SK-N-SH (cell line): ENCODE measurements around the gene IRAK1BP1. TPM values are rescaled to one million over a fixed set of nuclear protein-coding genes. Genes with fewer than 3 reads are reported as not detected.

Source experiments
- CTCF ChIA-PET: fragments of 300-600, 350-600 bp; formaldehyde crosslinking; extraction: SDS; loops from one replicate; lab custom pipeline; 2021; lab: Yijun Ruan, JAX
- POLR2A ChIA-PET: fragments of 350-600 bp; sonication (Branson Sonifier 250); formaldehyde crosslinking; extraction: SDS; loops from one replicate; lab custom pipeline; 2020; ENCODE audit warnings: antibody characterized with exemption, inconsistent platforms; lab: Yijun Ruan, JAX
- DNase-seq: peaks from one replicate; pipeline ENCODE4 v3.0.0; 2012
- H2AFZ ChIP-seq: fragments of 200-600 bp; sonication (generic); 2 replicates; pipeline ENCODE4 v1.8.1; 2016; ENCODE audit warnings: antibody characterized with exemption, mild to moderate bottlenecking, low read depth
- H3F3A ChIP-seq: fragments of 200-600 bp; sonication (generic); replicated peaks from 2 replicates; pipeline ENCODE3; 2016; ENCODE audit warnings: antibody characterized with exemption, mild to moderate bottlenecking; ENCODE audit not compliant: insufficient read depth
- H3K27ac ChIP-seq, 2 experiments: fragments of 200-500 bp in 1 of 2; fragments of 200-600 bp in 1 of 2; sonication (Bioruptor generic) in 1 of 2; sonication (generic), shearing (Covaris generic) in 1 of 2; 2 replicates each; pipeline versions ENCODE4 v1.5.1 to v1.6.1; 2014 to 2016; ENCODE audit warnings: low read depth in 2 of 2, inconsistent platforms in 1 of 2, low read length in 1 of 2, mild to moderate bottlenecking in 1 of 2, mixed read lengths in 1 of 2
- H3K27me3 ChIP-seq: fragments of 200-600 bp; sonication (generic), shearing (Covaris generic); 2 replicates; pipeline ENCODE4 v1.6.1; 2016; ENCODE audit warnings: mixed run types; ENCODE audit not compliant: insufficient read depth
- H3K36me3 ChIP-seq, 2 experiments: fragments of 200-500 bp in 1 of 2; fragments of 200-600 bp in 1 of 2; sonication (Bioruptor generic) in 1 of 2; sonication (generic) in 1 of 2; replicated peaks in 1 of 2; 2 replicates each; pipeline versions ENCODE3 to v1.5.1; 2014 to 2016; ENCODE audit warnings: low read length in 1 of 2, mild to moderate bottlenecking in 1 of 2; ENCODE audit not compliant: insufficient read depth in 2 of 2, control insufficient read depth in 1 of 2
- H3K4me1 ChIP-seq, 2 experiments: fragments of 200-500 bp in 1 of 2; fragments of 200-600 bp in 1 of 2; sonication (Bioruptor generic) in 1 of 2; sonication (generic), shearing (Covaris generic) in 1 of 2; 2 replicates each; pipeline versions ENCODE4 v1.5.1 to v1.6.1; 2014 to 2016; ENCODE audit warnings: low read depth in 1 of 2, low read length in 1 of 2, mixed run types in 1 of 2; ENCODE audit not compliant: insufficient read depth in 2 of 2, control insufficient read depth in 1 of 2
- H3K4me2 ChIP-seq: fragments of 200-600 bp; sonication (generic), shearing (Covaris generic); 2 replicates; pipeline ENCODE4 v1.6.1; 2017; ENCODE audit warnings: mixed run types
- H3K4me3 ChIP-seq, 2 experiments: fragments of 200-500 bp in 1 of 2; fragments of 200-600 bp in 1 of 2; sonication (Bioruptor generic) in 1 of 2; sonication (generic), shearing (Covaris generic) in 1 of 2; 2 replicates each; pipeline versions ENCODE4 v1.5.1 to v1.8.1; 2014 to 2016; ENCODE audit warnings: low read depth in 2 of 2, inconsistent platforms in 1 of 2, low read length in 1 of 2, mild to moderate bottlenecking in 1 of 2, mixed read lengths in 1 of 2, moderate library complexity in 1 of 2
- H3K79me2 ChIP-seq: fragments of 200-600 bp; sonication (generic); 2 replicates; pipeline ENCODE4 v1.8.1; 2017; ENCODE audit warnings: mild to moderate bottlenecking; ENCODE audit not compliant: insufficient read depth
- H3K9ac ChIP-seq: fragments of 200-600 bp; sonication (generic); 2 replicates; pipeline ENCODE4 v1.6.1; 2017; ENCODE audit warnings: mixed run types
- H3K9me2 ChIP-seq: fragments of 200-600 bp; sonication (generic); 2 replicates; pipeline ENCODE4 v1.6.1; 2017; ENCODE audit warnings: mixed run types
- H3K9me3 ChIP-seq: fragments of 200-600 bp; sonication (generic); 2 replicates; pipeline ENCODE4 v1.6.1; 2017; ENCODE audit warnings: mixed run types, mild to moderate bottlenecking, moderate library complexity
- H4K20me1 ChIP-seq: fragments of 200-600 bp; sonication (generic); 2 replicates; pipeline ENCODE4 v1.6.1; 2017; ENCODE audit warnings: mild to moderate bottlenecking, mixed run types; ENCODE audit not compliant: insufficient read depth
- CHD2 ChIP-seq: fragments of 150-350 bp; IDR thresholded peaks from 2 replicates; pipeline ENCODE4 v1.6.1; 2018; ENCODE audit warnings: low read length; ENCODE audit not compliant: partially characterized antibody
- CTCF ChIP-seq: fragments of 200-600 bp; sonication (generic); IDR thresholded peaks from 2 replicates; pipeline ENCODE4 v1.6.1; 2017; ENCODE audit warnings: antibody characterized with exemption, mild to moderate bottlenecking, moderate library complexity
- EP300 ChIP-seq, 2 experiments: IDR thresholded peaks; 2 replicates each; pipeline versions ENCODE4 v1.4.0 to v1.6.1; 2012; ENCODE audit warnings: borderline replicate concordance in 1 of 2, low read depth in 1 of 2, low read length in 1 of 2
- EZH2phosphoT487 ChIP-seq: fragments of 200-600 bp; sonication (generic); IDR thresholded peaks from 2 replicates; pipeline ENCODE4 v1.6.1; 2017; ENCODE audit warnings: low read depth, mixed run types, mild to moderate bottlenecking, antibody characterized with exemption, moderate library complexity, borderline replicate concordance
- GATA2 ChIP-seq: sonication (generic); formaldehyde crosslinking; IDR thresholded peaks from 2 replicates; pipeline ENCODE4 v1.5.0; 2020; ENCODE audit warnings: mild to moderate bottlenecking, missing genetic modification reagents
- JUND ChIP-seq: IDR thresholded peaks from 2 replicates; pipeline ENCODE4 v1.4.0; 2012
- MEF2A ChIP-seq: IDR thresholded peaks from 2 replicates; pipeline ENCODE4 v1.4.0; 2012; ENCODE audit warnings: low read depth, borderline replicate concordance
- MXI1 ChIP-seq: IDR thresholded peaks from 2 replicates; pipeline ENCODE4 v1.6.1; 2012; ENCODE audit warnings: mild to moderate bottlenecking, low read depth, low read length, improper control_type of control experiment
- NFIC ChIP-seq: IDR thresholded peaks from 2 replicates; pipeline ENCODE4 v1.4.0; 2012; ENCODE audit warnings: borderline replicate concordance
- NRF1 ChIP-seq: IDR thresholded peaks from 2 replicates; pipeline ENCODE4 v1.6.1; 2012; ENCODE audit warnings: low read depth, mild to moderate bottlenecking, low read length
- POLR2AphosphoS5 ChIP-seq: IDR thresholded peaks from 2 replicates; pipeline ENCODE4 v1.6.1; 2012; ENCODE audit warnings: low read depth, low read length
- RCOR1 ChIP-seq: fragments of 150-350 bp; IDR thresholded peaks from 2 replicates; pipeline ENCODE4 v1.6.1; 2017; ENCODE audit warnings: antibody characterized with exemption, low read length
- REST ChIP-seq: IDR thresholded peaks from 2 replicates; pipeline ENCODE4 v1.6.1; 2012; ENCODE audit warnings: mild to moderate bottlenecking, low read depth, low read length, moderate library complexity
- SIN3A ChIP-seq: IDR thresholded peaks from 2 replicates; pipeline ENCODE4 v1.6.1; 2012; ENCODE audit warnings: low read depth, mild to moderate bottlenecking, low read length, moderate library complexity, borderline replicate concordance
- TAF1 ChIP-seq: IDR thresholded peaks from 2 replicates; pipeline ENCODE4 v1.6.1; 2012; ENCODE audit warnings: low read depth, mild to moderate bottlenecking, low read length, moderate library complexity, borderline replicate concordance
- TCF12 ChIP-seq: IDR thresholded peaks from 2 replicates; pipeline ENCODE4 v1.4.0; 2012
- TEAD4 ChIP-seq: IDR thresholded peaks from 2 replicates; pipeline ENCODE4 v1.4.0; 2012; ENCODE audit warnings: mild to moderate bottlenecking, borderline replicate concordance; ENCODE audit not compliant: insufficient read depth
- YY1 ChIP-seq: IDR thresholded peaks from 2 replicates; pipeline ENCODE4 v1.4.0; 2012; ENCODE audit warnings: low read depth, mild to moderate bottlenecking
- WGBS: methylation state at CpG from one replicate; pipeline ENCODE4 v1.1.6; 2017; ENCODE audit warnings: low lambda C conversion rate; 5-methylcytosine and 5-hydroxymethylcytosine counted together
- polyA plus RNA-seq, 3 experiments: library from polyadenylated mRNA; depleted of rRNA; stranded (reverse); fragments of >200 nt; gene quantifications; 2 replicates each; pipeline ENCODE4 v1.2.3, GENCODE V29; 2012
- TF ChIP-seq, protein P1 (sequence below): fragments of 150-350 bp; IDR thresholded peaks from 2 replicates; pipeline ENCODE4 v1.6.1; 2016; ENCODE audit warnings: mild to moderate bottlenecking, low read depth, low read length
- TF ChIP-seq, protein P2 (sequence below): IDR thresholded peaks from 2 replicates; pipeline ENCODE4 v1.4.0; 2012; ENCODE audit warnings: low read depth, borderline replicate concordance
- TF ChIP-seq, protein P3 (sequence below): IDR thresholded peaks from 2 replicates; pipeline ENCODE4 v1.4.0; 2012; ENCODE audit warnings: low read depth, borderline replicate concordance

Gene IRAK1BP1, protein sequence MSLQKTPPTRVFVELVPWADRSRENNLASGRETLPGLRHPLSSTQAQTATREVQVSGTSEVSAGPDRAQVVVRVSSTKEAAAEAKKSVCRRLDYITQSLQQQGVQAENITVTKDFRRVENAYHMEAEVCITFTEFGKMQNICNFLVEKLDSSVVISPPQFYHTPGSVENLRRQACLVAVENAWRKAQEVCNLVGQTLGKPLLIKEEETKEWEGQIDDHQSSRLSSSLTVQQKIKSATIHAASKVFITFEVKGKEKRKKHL
- polyA plus RNA-seq (2012; rRNA removed), result 1.8 and 2.4 TPM in 2 replicates
- polyA plus RNA-seq (2012; cell fraction: cytosol; rRNA removed), result 2.1 and 2.2 TPM in 2 replicates
- polyA plus RNA-seq (2012; cell fraction: nucleus; rRNA removed), result 2.5 and 3.2 TPM in 2 replicates

GRCh38 chr6:78867370-78868040 lies at the start of gene IRAK1BP1:
Gene IRAK1BP1, plus strand, starts transcription at chr6:78867551. Its CDS starts 26 bp downstream, at chr6:78867577.
- H3K9ac ChIP-seq, result peak within 1 kb of the TSS; percentile 76
- no peaks in the 10 kb centered on the region for H3F3A ChIP-seq
- CTCF ChIA-PET, result interaction anchor here (0.9 to 1.3 kb wide), 2 partner anchors 13 to 562 kb away, joined by 3 to 6 read pairs; no protein-coding TSS in a partner anchor
- H3K36me3 ChIP-seq, result peaks cover 0 to 10% of the 10 kb centered on the region in 2 experiments
- no peaks in the 10 kb centered on the region for H3K9me2 ChIP-seq
- H3K4me3 ChIP-seq, result peak within 1 kb of the TSS; percentile 96 to 98
- peak within 1 kb of the TSS; percentile 54 to 93 for H3K27ac ChIP-seq
- WGBS, result under 1% methylated on average over 26 of the region's 48 CpGs
- peak; percentile 90 for DNase-seq
- peaks cover 26% of the 10 kb centered on the region for H3K79me2 ChIP-seq
- H4K20me1 ChIP-seq, result no peaks in the 10 kb centered on the region
- H3K4me1 ChIP-seq, result peaks cover 7 to 9% of the 10 kb centered on the region in 2 experiments; a peak in 3 of 4 replicates
- POLR2A ChIA-PET, result no interaction called here
- H3K27me3 ChIP-seq, result no peaks in the 10 kb centered on the region
- no peaks in the 10 kb centered on the region for H3K9me3 ChIP-seq
- peak within 1 kb of the TSS; percentile 99 for H2AFZ ChIP-seq
- H3K4me2 ChIP-seq, result peak within 1 kb of the TSS; percentile 84
- TF ChIP-seq TEAD4 (no peak), JUND (no peak), REST (no peak; the same call in 1 of the 2 replicates), RCOR1 (no peak), CHD2 (no peak), SIN3A (peak; percentile 41; the same call in 1 of the 2 replicates), NRF1 (peak; percentile 45), GATA2 (CRISPR knock-in tag) (no peak), MEF2A (no peak), EP300 (IDR thresholded peaks at IDR 0.05; ENCODE audit: borderline replicate concordance in 1 of 2, low read depth in 1 of 2, low read length in 1 of 2) (no peak), CTCF (peak; percentile 35), NFIC (no peak), POLR2AphosphoS5 (peak; percentile 51; the same call in 1 of the 2 replicates), MXI1 (peak; percentile 54; the same call in 1 of the 2 replicates), EZH2phosphoT487 (no peak), TAF1 (peak; percentile 70), YY1 (peak; percentile 80), TCF12 (0 out of 2 replicates have a peak, but pooled peaks have one; percentile 16)
- TF ChIP-seq, protein P1, sequence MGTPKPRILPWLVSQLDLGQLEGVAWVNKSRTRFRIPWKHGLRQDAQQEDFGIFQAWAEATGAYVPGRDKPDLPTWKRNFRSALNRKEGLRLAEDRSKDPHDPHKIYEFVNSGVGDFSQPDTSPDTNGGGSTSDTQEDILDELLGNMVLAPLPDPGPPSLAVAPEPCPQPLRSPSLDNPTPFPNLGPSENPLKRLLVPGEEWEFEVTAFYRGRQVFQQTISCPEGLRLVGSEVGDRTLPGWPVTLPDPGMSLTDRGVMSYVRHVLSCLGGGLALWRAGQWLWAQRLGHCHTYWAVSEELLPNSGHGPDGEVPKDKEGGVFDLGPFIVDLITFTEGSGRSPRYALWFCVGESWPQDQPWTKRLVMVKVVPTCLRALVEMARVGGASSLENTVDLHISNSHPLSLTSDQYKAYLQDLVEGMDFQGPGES, result no peak
- TF ChIP-seq, protein P2, sequence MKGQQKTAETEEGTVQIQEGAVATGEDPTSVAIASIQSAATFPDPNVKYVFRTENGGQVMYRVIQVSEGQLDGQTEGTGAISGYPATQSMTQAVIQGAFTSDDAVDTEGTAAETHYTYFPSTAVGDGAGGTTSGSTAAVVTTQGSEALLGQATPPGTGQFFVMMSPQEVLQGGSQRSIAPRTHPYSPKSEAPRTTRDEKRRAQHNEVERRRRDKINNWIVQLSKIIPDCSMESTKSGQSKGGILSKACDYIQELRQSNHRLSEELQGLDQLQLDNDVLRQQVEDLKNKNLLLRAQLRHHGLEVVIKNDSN, result no peak
- TF ChIP-seq, protein P3, sequence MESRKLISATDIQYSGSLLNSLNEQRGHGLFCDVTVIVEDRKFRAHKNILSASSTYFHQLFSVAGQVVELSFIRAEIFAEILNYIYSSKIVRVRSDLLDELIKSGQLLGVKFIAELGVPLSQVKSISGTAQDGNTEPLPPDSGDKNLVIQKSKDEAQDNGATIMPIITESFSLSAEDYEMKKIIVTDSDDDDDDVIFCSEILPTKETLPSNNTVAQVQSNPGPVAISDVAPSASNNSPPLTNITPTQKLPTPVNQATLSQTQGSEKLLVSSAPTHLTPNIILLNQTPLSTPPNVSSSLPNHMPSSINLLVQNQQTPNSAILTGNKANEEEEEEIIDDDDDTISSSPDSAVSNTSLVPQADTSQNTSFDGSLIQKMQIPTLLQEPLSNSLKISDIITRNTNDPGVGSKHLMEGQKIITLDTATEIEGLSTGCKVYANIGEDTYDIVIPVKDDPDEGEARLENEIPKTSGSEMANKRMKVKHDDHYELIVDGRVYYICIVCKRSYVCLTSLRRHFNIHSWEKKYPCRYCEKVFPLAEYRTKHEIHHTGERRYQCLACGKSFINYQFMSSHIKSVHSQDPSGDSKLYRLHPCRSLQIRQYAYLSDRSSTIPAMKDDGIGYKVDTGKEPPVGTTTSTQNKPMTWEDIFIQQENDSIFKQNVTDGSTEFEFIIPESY, result no peak
